ENCODE data around the gene MYO15B. TPM values are rescaled to one million over a fixed set of nuclear protein-coding genes. Genes with fewer than 3 reads are reported as not detected.

Gene MYO15B
- total and polyA plus RNA-seq, 4 donors = 84.5 to 197 (median 167) TPM

DNA sequence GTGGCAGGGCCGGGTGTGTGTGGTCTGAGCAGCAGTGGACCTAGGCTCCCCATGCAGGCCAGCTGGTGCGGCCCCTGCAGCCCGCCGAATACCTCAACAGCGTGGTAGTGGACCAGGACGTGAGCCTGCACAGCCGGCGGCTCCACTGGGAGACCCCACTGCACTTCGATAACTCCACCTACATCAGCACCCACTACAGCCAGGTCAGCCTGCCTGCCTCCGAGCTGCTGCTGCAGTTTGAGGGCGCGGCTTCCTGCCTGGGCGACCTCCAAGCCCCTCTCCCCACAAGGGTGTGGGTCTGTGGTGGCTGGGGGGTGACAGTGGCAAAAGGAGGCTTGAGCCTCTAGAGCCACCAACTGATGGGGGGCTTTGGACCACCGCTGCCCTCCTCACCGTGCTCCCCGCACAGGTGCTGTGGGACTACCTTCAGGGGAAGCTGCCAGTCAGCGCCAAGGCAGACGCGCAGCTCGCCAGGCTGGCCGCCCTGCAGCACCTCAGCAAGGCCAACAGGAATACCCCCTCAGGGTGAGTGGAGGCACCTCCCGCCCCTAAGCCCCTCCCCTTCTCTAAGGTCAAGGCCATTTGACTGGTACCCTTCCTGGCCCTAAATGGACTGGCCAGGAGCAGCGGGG, 37.2 kb downstream of the MYO15B start:
- Histone ChIP-seq H3K36me3 (ENCODE audit: control insufficient read depth in 4 of 4, insufficient read depth in 4 of 4, low read length in 4 of 4) (peaks cover 0 to 55% (median 8%) of the 10 kb centered on the region in 4 donors), H3K4me1 (ENCODE audit: control insufficient read depth in 5 of 5, insufficient read depth in 5 of 5, low read length in 5 of 5) (no peaks in the 10 kb centered on the region), H3K9ac (ENCODE audit: insufficient read depth in 1 of 2, low read length in 2 of 2) (no peak overlapping the region), H3K9me3 (ENCODE audit: control insufficient read depth in 4 of 4, insufficient read depth in 3 of 4, low read length in 3 of 4) (no peaks in the 10 kb centered on the region), H3K4me3 (no peak overlapping the region), H3K27ac (ENCODE audit: low read depth in 1 of 2, low read length in 1 of 2) (no peak overlapping the region), H3K27me3 (ENCODE audit: control insufficient read depth in 3 of 3, insufficient read depth in 3 of 3, low read length in 2 of 3) (no peaks in the 10 kb centered on the region)
- 86 to 95% methylated on average over 21 to 23 of the region's 23 CpGs for WGBS, 2 donors
- DNase-seq (no peak), ATAC-seq (ENCODE audit: insufficient read depth, low FRiP score) (no peak)
- TF ChIP-seq, protein P1, sequence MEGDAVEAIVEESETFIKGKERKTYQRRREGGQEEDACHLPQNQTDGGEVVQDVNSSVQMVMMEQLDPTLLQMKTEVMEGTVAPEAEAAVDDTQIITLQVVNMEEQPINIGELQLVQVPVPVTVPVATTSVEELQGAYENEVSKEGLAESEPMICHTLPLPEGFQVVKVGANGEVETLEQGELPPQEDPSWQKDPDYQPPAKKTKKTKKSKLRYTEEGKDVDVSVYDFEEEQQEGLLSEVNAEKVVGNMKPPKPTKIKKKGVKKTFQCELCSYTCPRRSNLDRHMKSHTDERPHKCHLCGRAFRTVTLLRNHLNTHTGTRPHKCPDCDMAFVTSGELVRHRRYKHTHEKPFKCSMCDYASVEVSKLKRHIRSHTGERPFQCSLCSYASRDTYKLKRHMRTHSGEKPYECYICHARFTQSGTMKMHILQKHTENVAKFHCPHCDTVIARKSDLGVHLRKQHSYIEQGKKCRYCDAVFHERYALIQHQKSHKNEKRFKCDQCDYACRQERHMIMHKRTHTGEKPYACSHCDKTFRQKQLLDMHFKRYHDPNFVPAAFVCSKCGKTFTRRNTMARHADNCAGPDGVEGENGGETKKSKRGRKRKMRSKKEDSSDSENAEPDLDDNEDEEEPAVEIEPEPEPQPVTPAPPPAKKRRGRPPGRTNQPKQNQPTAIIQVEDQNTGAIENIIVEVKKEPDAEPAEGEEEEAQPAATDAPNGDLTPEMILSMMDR (IDR thresholded peaks at IDR 0.05; ENCODE audit: control extremely low read depth, extremely low read depth) = no peak

- no peak for ATAC-seq (ENCODE audit: insufficient read depth, low FRiP score)
- H3K36me3 ChIP-seq (ENCODE audit: control insufficient read depth in 4 of 4, insufficient read depth in 4 of 4, low read length in 4 of 4) = peaks cover 0 to 51% (median 7%) of the 10 kb centered on the region in 4 donors
Measured at GRCh38 chr17:75625813-75626486, 38.4 kb downstream of the MYO15B start.

GRCh38 chr17:75626496-75627038, 39.0 kb downstream of the MYO15B start:
- Histone ChIP-seq H3K27ac (ENCODE audit: low read depth in 1 of 2, low read length in 1 of 2) (no peak overlapping the region), H3K9ac (ENCODE audit: insufficient read depth in 1 of 2, low read length in 2 of 2) (no peak overlapping the region), H3K9me3 (ENCODE audit: control insufficient read depth in 4 of 4, insufficient read depth in 3 of 4, low read length in 3 of 4) (no peaks in the 10 kb centered on the region), H3K4me1 (ENCODE audit: control insufficient read depth in 5 of 5, insufficient read depth in 5 of 5, low read length in 5 of 5) (no peaks in the 10 kb centered on the region), H3K27me3 (ENCODE audit: control insufficient read depth in 3 of 3, insufficient read depth in 3 of 3, low read length in 2 of 3) (no peaks in the 10 kb centered on the region), H3K4me3 (no peak overlapping the region), H3K36me3 (ENCODE audit: control insufficient read depth in 4 of 4, insufficient read depth in 4 of 4, low read length in 4 of 4) (peaks cover 0 to 51% (median 8%) of the 10 kb centered on the region in 4 donors)
- ATAC-seq (ENCODE audit: insufficient read depth, low FRiP score) (no peak), DNase-seq (no peak)
- WGBS, 2 donors = 85 to 86% methylated on average over 11 of the region's 11 CpGs
- TF ChIP-seq, protein P1 (IDR thresholded peaks at IDR 0.05; ENCODE audit: control extremely low read depth, extremely low read depth) = no peak

More at GRCh38 chr17:75625813-75626486, 38.4 kb downstream of the MYO15B start:
- no peak overlapping the region for H3K27ac ChIP-seq (ENCODE audit: low read depth in 1 of 2, low read length in 1 of 2)
- H3K9ac ChIP-seq (ENCODE audit: insufficient read depth in 1 of 2, low read length in 2 of 2) = no peak overlapping the region
- no peaks in the 10 kb centered on the region for H3K9me3 ChIP-seq (ENCODE audit: control insufficient read depth in 4 of 4, insufficient read depth in 3 of 4, low read length in 3 of 4)
- TF ChIP-seq, protein P1 (IDR thresholded peaks at IDR 0.05; ENCODE audit: control extremely low read depth, extremely low read depth) = no peak
- no peak overlapping the region for H3K4me3 ChIP-seq
- peak in 1 of 3 donors; percentile 21 for DNase-seq
- no peaks in the 10 kb centered on the region for H3K4me1 ChIP-seq (ENCODE audit: control insufficient read depth in 5 of 5, insufficient read depth in 5 of 5, low read length in 5 of 5)
- WGBS, 2 donors = 86 to 89% methylated on average over 15 of the region's 15 CpGs
- no peaks in the 10 kb centered on the region for H3K27me3 ChIP-seq (ENCODE audit: control insufficient read depth in 3 of 3, insufficient read depth in 3 of 3, low read length in 2 of 3)

All from lung (tissue), 12 donors.